Measurements from ENCODE around the gene RXRA. TPM values are rescaled to one million over a fixed set of nuclear protein-coding genes. Genes with fewer than 3 reads are reported as not detected.

The RXRA gene
- total RNA-seq, 1 experiment from 2014 or later: 29.9 TPM

DNA sequence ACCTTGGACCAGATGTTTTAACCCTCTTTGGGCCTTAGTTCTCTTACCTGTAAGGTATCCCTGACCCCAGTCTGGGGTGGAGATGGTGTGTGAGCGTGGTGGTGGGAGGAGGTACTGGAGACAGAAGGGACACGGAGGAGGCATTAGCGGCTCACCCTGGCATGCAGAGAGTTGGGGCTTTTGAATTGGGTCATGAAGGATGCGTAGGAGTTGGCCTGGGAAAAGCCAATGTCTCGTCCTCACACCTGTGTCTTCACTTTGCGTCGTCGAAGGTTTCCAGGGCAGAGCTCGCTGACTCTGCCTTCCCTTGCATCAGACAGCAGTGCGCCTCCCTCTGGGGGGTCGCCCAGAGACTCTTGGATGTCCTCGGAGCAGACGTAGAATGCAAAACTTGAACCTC lies 11.2 kb downstream of the RXRA start:
- TF ChIP-seq, protein P1, sequence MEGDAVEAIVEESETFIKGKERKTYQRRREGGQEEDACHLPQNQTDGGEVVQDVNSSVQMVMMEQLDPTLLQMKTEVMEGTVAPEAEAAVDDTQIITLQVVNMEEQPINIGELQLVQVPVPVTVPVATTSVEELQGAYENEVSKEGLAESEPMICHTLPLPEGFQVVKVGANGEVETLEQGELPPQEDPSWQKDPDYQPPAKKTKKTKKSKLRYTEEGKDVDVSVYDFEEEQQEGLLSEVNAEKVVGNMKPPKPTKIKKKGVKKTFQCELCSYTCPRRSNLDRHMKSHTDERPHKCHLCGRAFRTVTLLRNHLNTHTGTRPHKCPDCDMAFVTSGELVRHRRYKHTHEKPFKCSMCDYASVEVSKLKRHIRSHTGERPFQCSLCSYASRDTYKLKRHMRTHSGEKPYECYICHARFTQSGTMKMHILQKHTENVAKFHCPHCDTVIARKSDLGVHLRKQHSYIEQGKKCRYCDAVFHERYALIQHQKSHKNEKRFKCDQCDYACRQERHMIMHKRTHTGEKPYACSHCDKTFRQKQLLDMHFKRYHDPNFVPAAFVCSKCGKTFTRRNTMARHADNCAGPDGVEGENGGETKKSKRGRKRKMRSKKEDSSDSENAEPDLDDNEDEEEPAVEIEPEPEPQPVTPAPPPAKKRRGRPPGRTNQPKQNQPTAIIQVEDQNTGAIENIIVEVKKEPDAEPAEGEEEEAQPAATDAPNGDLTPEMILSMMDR (conservative IDR thresholded peaks at IDR 0.05): no peak
- Histone ChIP-seq H3K79me2 (ENCODE audit: insufficient read depth, low read length) (peaks cover 5% of the 10 kb centered on the region; the same call in 1 of the 2 replicates), H2BK12ac (ENCODE audit: insufficient read length, low read depth, low read length) (no peak overlapping the region), H2BK120ac (ENCODE audit: low read depth, low read length, poor library complexity, severe bottlenecking) (no peak overlapping the region), H3K4me1 (ENCODE audit: insufficient read depth, low read length) (no peaks in the 10 kb centered on the region), H2BK5ac (ENCODE audit: insufficient read length, low read length) (no peak overlapping the region), H3K79me1 (ENCODE audit: insufficient read depth, low read depth, low read length, poor library complexity, severe bottlenecking) (no peaks in the 10 kb centered on the region), H2BK20ac (ENCODE audit: low read depth, low read length, poor library complexity, severe bottlenecking) (no peak overlapping the region), H3K27me3 (ENCODE audit: insufficient read depth, low read length) (no peaks in the 10 kb centered on the region), H4K91ac (ENCODE audit: insufficient read length, low read depth, low read length) (no peak overlapping the region), H3K23me2 (ENCODE audit: insufficient read length, low read depth, low read length, poor library complexity, severe bottlenecking) (no peaks in the 10 kb centered on the region), H3K9me3 (ENCODE audit: control insufficient read depth, low read depth, low read length) (no peaks in the 10 kb centered on the region), H3K9ac (ENCODE audit: extremely low read depth, insufficient read length, low read length) (no peak overlapping the region), H3T11ph (ENCODE audit: low read length) (no peak overlapping the region), H3K4ac (ENCODE audit: low read depth, low read length) (no peak overlapping the region), H2BK15ac (ENCODE audit: low read depth, low read length) (no peak overlapping the region), H3K4me2 (ENCODE audit: insufficient read depth, insufficient read length, low read length) (no peak overlapping the region), H2AK5ac (ENCODE audit: insufficient read length, low read length) (no peak overlapping the region), H3K23ac (ENCODE audit: insufficient read length, low read depth, low read length) (no peak overlapping the region), H3K56ac (ENCODE audit: insufficient read length, low read depth, low read length) (no peak overlapping the region), H3K14ac (ENCODE audit: insufficient read depth, low read length) (no peak overlapping the region), H4K20me1 (ENCODE audit: control insufficient read depth, insufficient read depth, insufficient read length) (no peaks in the 10 kb centered on the region), H3K27ac (ENCODE audit: insufficient read length, low read depth, low read length) (no peak overlapping the region), H3K18ac (ENCODE audit: insufficient read length, low read depth, low read length) (no peak overlapping the region), H4K8ac (replicated peaks; ENCODE audit: insufficient read length, low read depth, low read length) (no peak overlapping the region), H4K5ac (ENCODE audit: insufficient read length, low read depth, low read length) (no peak overlapping the region), H2AFZ (ENCODE audit: low read length) (no peak overlapping the region)
- H3K4me1 Mint-ChIP-seq: peaks cover 9 to 14% of the 10 kb centered on the region in 2 experiments
- WGBS (ENCODE audit: extremely low coverage, insufficient read length, low lambda C conversion rate): no CpG with 5 or more reads among the region's 13 CpGs
- no peak for DNase-seq
- H3K36me3 Mint-ChIP-seq (ENCODE audit: insufficient read depth in 1 of 3, low read depth in 3 of 3): no peaks in the 10 kb centered on the region
- H3K27me3 Mint-ChIP-seq (ENCODE audit: low read depth): no peaks in the 10 kb centered on the region
- no peaks in the 10 kb centered on the region for H3K9me3 Mint-ChIP-seq
- peak overlapping the region; percentile 52 to 80 (median 57); a peak in 5 of 7 replicates for H3K27ac Mint-ChIP-seq
- H3K4me3 Mint-ChIP-seq: no peak overlapping the region; a peak in 1 of 5 replicates
